ENCODE data around the gene ATP13A5.

Gene ATP13A5

DNA sequence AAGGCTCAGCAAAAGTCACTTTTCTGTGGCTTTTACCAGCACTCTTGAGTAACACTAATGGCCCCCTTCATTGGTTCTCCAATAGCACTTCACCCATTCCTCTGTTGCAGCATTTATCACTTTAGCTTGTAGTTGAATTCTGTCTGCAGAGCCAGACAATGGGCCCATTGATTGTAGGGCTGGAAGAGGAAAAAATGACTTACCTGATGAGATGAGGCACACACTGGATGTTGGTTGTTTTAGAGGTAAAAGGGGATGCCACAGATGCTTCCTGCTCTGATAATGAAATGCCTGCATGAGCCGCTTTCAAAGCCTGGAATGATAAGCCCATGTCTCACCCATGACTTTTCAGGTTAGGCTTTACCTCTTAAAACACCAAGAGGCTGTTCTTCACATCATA, 73.2 kb downstream of the ATP13A5 start:
- H3K4me1 ChIP-seq (ENCODE audit: insufficient read depth, low read length) = no peaks in the 10 kb centered on the region
- no peaks in the 10 kb centered on the region for H3K9me3 ChIP-seq (ENCODE audit: low read length)

DNA sequence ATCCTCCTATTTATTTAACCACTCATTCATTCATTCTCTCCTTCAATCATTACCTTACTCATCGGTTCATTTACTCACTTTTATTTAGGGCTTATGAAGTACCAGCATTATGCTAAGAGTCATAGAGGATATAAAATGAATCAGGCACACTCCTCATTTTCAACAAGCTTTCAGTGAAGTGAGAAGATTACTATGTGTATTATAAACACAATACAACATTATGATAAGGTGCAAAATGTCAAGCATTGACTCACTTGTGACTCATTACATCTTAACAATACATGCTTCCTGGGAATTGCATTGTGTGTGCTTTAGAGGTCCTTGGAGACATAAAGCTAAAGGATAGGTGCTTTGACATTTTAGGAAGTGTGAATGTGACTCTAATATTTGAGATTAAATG, 77.1 kb downstream of the ATP13A5 start:
- Histone ChIP-seq H3K27me3 (ENCODE audit: control insufficient read depth in 1 of 2, insufficient read depth in 2 of 2, low read length in 2 of 2) (no peaks in the 10 kb centered on the region), H3K27ac (ENCODE audit: low read depth, low read length) (no peak overlapping the region), H3K9me3 (ENCODE audit: low read length) (no peaks in the 10 kb centered on the region), H3K4me3 (ENCODE audit: low read depth in 1 of 2, low read length in 2 of 2) (no peak overlapping the region), H3K4me1 (ENCODE audit: insufficient read depth, low read length) (no peaks in the 10 kb centered on the region), H3K36me3 (ENCODE audit: insufficient read depth, low read length) (no peaks in the 10 kb centered on the region), H3K9ac (ENCODE audit: low read length) (no peak overlapping the region)

More for the DNA sequence above, 73.2 kb downstream of the ATP13A5 start:
- no peak overlapping the region for H3K27ac ChIP-seq (ENCODE audit: low read depth, low read length)
- H3K36me3 ChIP-seq (ENCODE audit: insufficient read depth, low read length) = no peaks in the 10 kb centered on the region
- H3K27me3 ChIP-seq (ENCODE audit: control insufficient read depth in 1 of 2, insufficient read depth in 2 of 2, low read length in 2 of 2) = no peaks in the 10 kb centered on the region
- no peak overlapping the region for H3K9ac ChIP-seq (ENCODE audit: low read length)
- no peak overlapping the region for H3K4me3 ChIP-seq (ENCODE audit: low read depth in 1 of 2, low read length in 2 of 2)

DNA sequence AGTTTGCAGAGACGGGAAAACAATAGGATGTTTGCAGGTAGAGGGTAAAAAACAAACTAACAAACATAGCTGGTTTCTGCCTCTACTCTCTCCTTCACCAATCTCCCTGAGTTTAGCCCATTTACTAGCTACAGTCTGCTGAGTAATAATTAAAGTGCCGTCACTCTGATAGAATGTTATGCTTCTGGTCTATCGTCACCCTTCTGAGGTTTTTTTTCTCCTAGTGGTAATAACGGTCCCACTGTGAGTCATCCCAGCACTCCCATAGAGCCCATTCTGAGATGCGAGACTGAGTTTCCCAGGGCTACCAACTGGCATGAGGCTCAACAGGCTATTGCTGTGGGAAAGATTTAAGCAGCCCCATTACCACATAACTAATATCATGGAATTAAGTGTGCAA, 81.1 kb downstream of the ATP13A5 start:
- Histone ChIP-seq H3K36me3 (ENCODE audit: insufficient read depth, low read length) (no peaks in the 10 kb centered on the region), H3K4me1 (ENCODE audit: insufficient read depth, low read length) (no peaks in the 10 kb centered on the region), H3K4me3 (ENCODE audit: low read depth in 1 of 2, low read length in 2 of 2) (no peak overlapping the region), H3K9me3 (ENCODE audit: low read length) (no peaks in the 10 kb centered on the region), H3K27ac (ENCODE audit: low read depth, low read length) (no peak overlapping the region), H3K27me3 (ENCODE audit: control insufficient read depth in 1 of 2, insufficient read depth in 2 of 2, low read length in 2 of 2) (no peaks in the 10 kb centered on the region), H3K9ac (ENCODE audit: low read length) (no peak overlapping the region)

DNA sequence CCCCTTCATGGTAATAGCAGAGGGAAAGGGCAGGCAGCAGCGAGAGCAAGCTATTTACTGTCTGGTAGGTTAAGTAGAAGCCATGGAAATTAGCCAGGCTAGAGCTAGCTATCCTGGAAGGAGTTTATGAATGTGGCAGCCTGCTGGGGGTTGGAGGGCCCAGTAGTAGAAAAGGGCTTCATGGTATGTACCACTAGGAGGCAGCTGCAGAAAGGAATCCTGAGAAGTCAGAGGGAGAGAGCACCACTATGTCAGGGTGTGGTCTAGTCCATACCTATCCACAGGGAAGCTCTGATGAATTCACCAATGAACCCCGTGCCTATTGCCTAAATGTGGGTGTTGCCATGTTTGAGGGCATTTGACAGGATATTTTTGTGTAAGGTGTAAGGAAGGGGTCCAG, 82.6 kb downstream of the ATP13A5 start:
- H3K36me3 ChIP-seq (ENCODE audit: insufficient read depth, low read length) = no peaks in the 10 kb centered on the region
- no peak overlapping the region for H3K27ac ChIP-seq (ENCODE audit: low read depth, low read length)
- H3K9ac ChIP-seq (ENCODE audit: low read length) = no peak overlapping the region
- H3K4me1 ChIP-seq (ENCODE audit: insufficient read depth, low read length) = no peaks in the 10 kb centered on the region
- H3K4me3 ChIP-seq (ENCODE audit: low read depth in 1 of 2, low read length in 2 of 2) = no peak overlapping the region
- H3K9me3 ChIP-seq (ENCODE audit: low read length) = no peaks in the 10 kb centered on the region
- H3K27me3 ChIP-seq (ENCODE audit: control insufficient read depth in 1 of 2, insufficient read depth in 2 of 2, low read length in 2 of 2) = no peaks in the 10 kb centered on the region

DNA sequence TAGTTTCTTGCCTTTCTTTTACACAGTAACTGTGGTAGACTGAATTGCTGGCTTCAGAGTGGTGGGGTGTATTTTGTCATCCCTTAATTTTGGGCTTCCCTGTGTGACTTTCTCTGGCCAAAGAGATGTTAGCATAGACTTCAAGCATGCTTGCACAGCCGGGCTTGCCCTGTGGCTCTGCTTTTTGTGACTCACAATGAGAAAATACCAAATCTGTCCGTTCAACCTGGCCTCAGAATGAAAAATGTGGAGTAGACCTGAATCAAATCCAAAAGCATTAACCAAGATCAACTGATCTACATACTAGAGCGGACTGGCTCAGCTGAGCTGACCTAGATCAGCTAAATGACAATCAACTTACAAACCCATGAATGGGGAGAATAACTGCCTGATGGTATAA, 86.2 kb downstream of the ATP13A5 start:
- Histone ChIP-seq H3K27me3 (ENCODE audit: control insufficient read depth in 1 of 2, insufficient read depth in 2 of 2, low read length in 2 of 2) (no peaks in the 10 kb centered on the region), H3K36me3 (ENCODE audit: insufficient read depth, low read length) (no peaks in the 10 kb centered on the region), H3K4me1 (ENCODE audit: insufficient read depth, low read length) (no peaks in the 10 kb centered on the region), H3K4me3 (ENCODE audit: low read depth in 1 of 2, low read length in 2 of 2) (no peak overlapping the region), H3K27ac (ENCODE audit: low read depth, low read length) (no peak overlapping the region), H3K9me3 (ENCODE audit: low read length) (no peaks in the 10 kb centered on the region), H3K9ac (ENCODE audit: low read length) (no peak overlapping the region)

DNA sequence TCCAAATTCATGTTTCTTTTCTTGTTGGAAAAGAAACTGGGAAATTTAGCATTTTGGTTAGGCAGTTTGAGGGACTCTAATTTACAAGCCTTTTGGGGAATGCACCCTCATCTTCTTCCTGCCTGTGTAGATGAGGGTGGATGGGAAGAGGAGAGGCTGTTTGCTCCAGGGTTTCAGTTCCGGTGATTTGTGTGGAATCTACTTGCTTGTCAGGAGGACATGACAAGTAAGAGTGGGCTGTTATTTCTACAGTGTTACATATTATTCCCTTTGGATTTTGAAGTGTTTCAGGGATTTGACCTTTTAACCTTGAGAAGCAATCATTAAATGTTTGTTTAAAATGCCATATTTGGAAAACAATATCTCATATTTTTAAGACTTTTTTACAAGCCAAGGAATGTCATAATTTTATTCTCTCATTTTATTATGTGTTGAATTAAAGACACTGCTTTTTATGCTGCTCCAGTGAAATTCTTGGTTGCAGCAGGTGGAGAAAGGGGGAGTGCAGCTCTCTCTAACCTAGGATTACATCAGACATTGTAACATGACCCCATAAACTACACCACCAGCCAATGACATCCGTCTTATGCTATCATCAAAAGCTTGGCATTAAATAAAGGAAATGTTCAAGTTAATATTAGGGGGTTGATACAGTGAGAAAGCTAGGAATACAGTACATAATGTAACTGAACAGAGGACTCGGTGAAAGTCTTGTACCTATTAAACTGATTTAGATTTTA, 107.3 kb downstream of the ATP13A5 start:
- no peaks in the 10 kb centered on the region for H3K9me3 ChIP-seq (ENCODE audit: low read length)
- H3K4me3 ChIP-seq (ENCODE audit: low read depth in 1 of 2, low read length in 2 of 2) = no peak overlapping the region
- no peaks in the 10 kb centered on the region for H3K4me1 ChIP-seq (ENCODE audit: insufficient read depth, low read length)
- no peaks in the 10 kb centered on the region for H3K36me3 ChIP-seq (ENCODE audit: insufficient read depth, low read length)
- no peak overlapping the region for H3K27ac ChIP-seq (ENCODE audit: low read depth, low read length)
- H3K9ac ChIP-seq (ENCODE audit: low read length) = no peak overlapping the region
- no peaks in the 10 kb centered on the region for H3K27me3 ChIP-seq (ENCODE audit: control insufficient read depth in 1 of 2, insufficient read depth in 2 of 2, low read length in 2 of 2)

DNA sequence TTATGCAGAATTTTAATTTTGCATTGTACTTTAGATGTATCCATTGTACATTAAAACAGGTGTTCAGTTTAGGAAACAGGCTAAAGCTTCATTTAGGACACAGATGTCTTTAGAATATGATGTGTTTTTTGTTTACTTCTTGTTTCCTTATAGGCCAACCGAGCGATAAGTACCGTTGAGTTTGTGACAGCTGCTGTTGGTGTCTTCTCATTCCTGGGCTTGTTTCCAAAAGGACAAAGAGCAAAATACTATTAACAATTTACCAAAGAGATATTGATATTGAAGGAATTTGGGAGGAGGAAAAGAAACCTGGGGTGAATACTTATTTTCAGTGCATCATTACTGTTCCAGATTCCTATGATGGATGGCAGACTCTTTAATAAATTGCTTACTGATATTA, 108.1 kb downstream of the ATP13A5 start:
- H3K27me3 ChIP-seq (ENCODE audit: control insufficient read depth in 1 of 2, insufficient read depth in 2 of 2, low read length in 2 of 2) = no peaks in the 10 kb centered on the region
- H3K9ac ChIP-seq (ENCODE audit: low read length) = no peak overlapping the region
- H3K4me1 ChIP-seq (ENCODE audit: insufficient read depth, low read length) = no peaks in the 10 kb centered on the region
- no peak overlapping the region for H3K27ac ChIP-seq (ENCODE audit: low read depth, low read length)
- H3K36me3 ChIP-seq (ENCODE audit: insufficient read depth, low read length) = no peaks in the 10 kb centered on the region
- H3K9me3 ChIP-seq (ENCODE audit: low read length) = no peaks in the 10 kb centered on the region
- H3K4me3 ChIP-seq (ENCODE audit: low read depth in 1 of 2, low read length in 2 of 2) = no peak overlapping the region

DNA sequence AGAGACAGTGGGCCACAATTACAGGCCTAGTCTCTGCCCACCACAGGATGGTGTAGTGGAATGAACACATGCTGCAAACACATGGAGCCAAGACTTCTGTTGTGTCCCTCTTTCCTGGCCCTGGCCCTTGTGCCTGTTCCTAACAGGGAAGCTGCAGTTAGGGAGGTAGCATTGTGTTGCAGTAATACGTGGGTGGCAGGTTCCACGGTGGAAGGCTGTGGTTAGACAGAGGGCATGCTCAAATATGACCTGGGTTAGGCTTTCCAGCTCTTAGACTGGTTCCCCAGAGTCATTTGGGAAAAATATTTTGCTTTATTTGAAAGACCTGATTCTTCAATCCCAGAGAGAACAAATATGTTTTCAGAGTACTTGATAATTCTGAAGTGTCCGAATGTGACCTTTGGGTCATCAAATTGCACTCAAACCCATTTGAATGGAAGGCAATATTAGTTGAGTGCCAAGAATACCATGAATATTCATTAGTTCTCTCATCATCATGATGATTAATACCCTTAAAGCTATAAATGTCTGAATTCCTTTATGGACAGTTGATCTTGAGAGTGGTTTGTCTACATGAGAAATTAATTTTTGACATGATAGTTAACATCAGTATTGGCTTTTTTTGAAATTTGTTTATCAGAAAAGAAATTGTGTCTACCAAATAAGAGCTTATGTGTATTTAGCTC, 109.1 kb downstream of the ATP13A5 start:
- Histone ChIP-seq H3K9ac (ENCODE audit: low read length) (no peak overlapping the region), H3K27me3 (ENCODE audit: control insufficient read depth in 1 of 2, insufficient read depth in 2 of 2, low read length in 2 of 2) (no peaks in the 10 kb centered on the region), H3K27ac (ENCODE audit: low read depth, low read length) (no peak overlapping the region), H3K9me3 (ENCODE audit: low read length) (no peaks in the 10 kb centered on the region), H3K4me3 (ENCODE audit: low read depth in 1 of 2, low read length in 2 of 2) (no peak overlapping the region), H3K4me1 (ENCODE audit: insufficient read depth, low read length) (no peaks in the 10 kb centered on the region), H3K36me3 (ENCODE audit: insufficient read depth, low read length) (no peaks in the 10 kb centered on the region)

DNA sequence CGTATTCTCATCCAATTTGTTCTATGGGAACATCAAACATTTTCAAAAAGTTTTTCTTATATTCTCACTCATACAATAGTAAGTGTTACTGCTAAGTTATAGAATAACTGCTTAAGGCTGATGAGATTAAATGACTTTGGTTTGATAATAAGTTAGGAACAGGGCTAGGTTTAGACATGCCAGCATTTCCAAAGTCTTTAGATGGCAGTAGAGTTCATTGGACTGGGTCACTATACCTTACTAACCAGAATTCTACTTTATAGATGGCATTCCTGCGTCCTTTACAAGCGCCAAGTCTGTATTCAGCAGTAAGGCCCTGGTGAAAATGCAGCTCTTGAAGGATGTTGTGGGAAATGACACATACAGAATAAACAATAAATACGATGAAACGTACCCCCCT, 115.8 kb downstream of the ATP13A5 start:
- H3K4me3 ChIP-seq (ENCODE audit: low read depth in 1 of 2, low read length in 2 of 2) = no peak overlapping the region
- H3K36me3 ChIP-seq (ENCODE audit: insufficient read depth, low read length) = no peaks in the 10 kb centered on the region
- no peaks in the 10 kb centered on the region for H3K27me3 ChIP-seq (ENCODE audit: control insufficient read depth in 1 of 2, insufficient read depth in 2 of 2, low read length in 2 of 2)
- H3K4me1 ChIP-seq (ENCODE audit: insufficient read depth, low read length) = no peaks in the 10 kb centered on the region
- no peak overlapping the region for H3K9ac ChIP-seq (ENCODE audit: low read length)
- no peak overlapping the region for H3K27ac ChIP-seq (ENCODE audit: low read depth, low read length)
- H3K9me3 ChIP-seq (ENCODE audit: low read length) = no peaks in the 10 kb centered on the region

DNA sequence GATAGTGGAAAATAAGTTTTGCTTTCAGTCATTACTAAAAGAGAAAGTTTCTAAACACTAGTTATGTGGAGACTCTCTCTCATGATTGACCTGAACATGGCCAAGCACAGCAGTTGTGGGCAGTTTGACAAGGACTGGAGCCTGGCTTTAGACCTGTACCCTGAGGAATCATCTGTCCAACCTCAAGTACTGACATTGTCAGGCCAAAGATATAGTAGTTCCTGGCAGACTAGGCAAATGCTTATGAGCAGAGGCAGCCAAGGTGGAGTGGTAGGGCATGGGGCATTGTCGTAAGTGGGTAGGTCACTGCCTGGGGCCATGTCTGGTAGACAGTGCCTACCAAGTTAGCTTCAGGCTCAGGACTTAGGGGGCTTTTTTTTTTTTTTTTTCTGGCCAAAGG, 116.6 kb downstream of the ATP13A5 start:
- Histone ChIP-seq H3K9me3 (ENCODE audit: low read length) (no peaks in the 10 kb centered on the region), H3K36me3 (ENCODE audit: insufficient read depth, low read length) (no peaks in the 10 kb centered on the region), H3K4me3 (ENCODE audit: low read depth in 1 of 2, low read length in 2 of 2) (no peak overlapping the region), H3K27me3 (ENCODE audit: control insufficient read depth in 1 of 2, insufficient read depth in 2 of 2, low read length in 2 of 2) (no peaks in the 10 kb centered on the region), H3K9ac (ENCODE audit: low read length) (no peak overlapping the region), H3K4me1 (ENCODE audit: insufficient read depth, low read length) (no peaks in the 10 kb centered on the region), H3K27ac (ENCODE audit: low read depth, low read length) (no peak overlapping the region)

DNA sequence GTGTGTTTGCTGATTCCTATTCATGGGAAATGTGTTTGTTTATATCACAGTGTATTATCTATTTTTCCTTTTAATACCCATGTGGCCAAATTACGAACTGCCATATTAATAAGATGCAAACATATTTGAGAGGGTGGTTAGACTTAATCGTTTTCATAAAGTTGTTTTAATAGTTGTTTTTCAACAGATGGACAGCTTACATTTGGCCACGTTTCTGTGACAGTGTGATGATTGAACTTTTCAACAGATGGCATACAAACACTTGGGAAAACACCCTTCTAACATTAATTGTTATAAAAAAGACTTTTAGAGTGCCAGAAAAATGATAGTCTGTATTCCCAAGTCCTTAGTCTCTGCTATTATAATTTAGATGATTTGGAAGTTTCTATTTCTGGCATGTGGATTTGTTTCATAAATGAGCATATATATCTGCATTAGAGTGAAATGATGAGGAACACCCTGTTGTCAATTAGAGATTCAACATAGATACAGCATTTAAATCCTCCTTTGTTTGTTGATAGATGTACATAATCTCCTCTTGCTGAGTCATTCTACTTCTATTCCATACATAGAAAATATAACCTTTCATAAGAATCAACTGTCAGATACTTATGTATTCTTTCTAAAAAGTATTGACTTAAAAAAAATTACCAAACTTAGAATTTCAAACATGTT, 124.4 kb downstream of the ATP13A5 start:
- Histone ChIP-seq H3K36me3 (ENCODE audit: insufficient read depth, low read length) (no peaks in the 10 kb centered on the region), H3K9me3 (ENCODE audit: low read length) (peaks cover 7% of the 10 kb centered on the region), H3K4me3 (ENCODE audit: low read depth in 1 of 2, low read length in 2 of 2) (no peak overlapping the region), H3K27ac (ENCODE audit: low read depth, low read length) (no peak overlapping the region), H3K4me1 (ENCODE audit: insufficient read depth, low read length) (no peaks in the 10 kb centered on the region), H3K9ac (ENCODE audit: low read length) (no peak overlapping the region), H3K27me3 (ENCODE audit: control insufficient read depth in 1 of 2, insufficient read depth in 2 of 2, low read length in 2 of 2) (no peaks in the 10 kb centered on the region)
